T-helper 9 cell (primary cell): ENCODE measurements around the gene CT45A5.
"Not testable (repeated sequence)": the region's sequence is repeated elsewhere in the genome, so short reads cannot be mapped to it uniquely, and the experiment has no call there.

Experiments
- DNase-seq: peaks from one replicate; pipeline ENCODE4 v3.0.0-alpha.2; 2020
- total RNA-seq, 2 donors: gene quantifications; one replicate each; lab custom pipeline; 2026; lab: John Stamatoyannopoulos, UW

The CT45A5 gene
- 0 reads per million in 2 donors for total RNA-seq

- not testable (repeated sequence) for DNase-seq
These were observed at the start of gene CT45A5 for GRCh38 chrX:135785403-135785802. Gene CT45A5 (minus strand): TSS chrX:135785503. CDS start chrX:135781729, 3,774 bp downstream.

GRCh38 chrX:135819912-135820311, 34.6 kb upstream of the CT45A5 start, which contains the start of gene CT45A2:
Gene CT45A2 (minus strand): TSS chrX:135820012. CDS start chrX:135816265, 3,747 bp downstream.
- DNase-seq, result not testable (repeated sequence)

GRCh38 chrX:135802687-135803086, 17.4 kb upstream of the CT45A5 start, which contains the start of gene CT45A6:
Gene CT45A6 (minus strand): TSS chrX:135802787. CDS start chrX:135798993, 3,794 bp downstream.
- not testable (repeated sequence) for DNase-seq

DNA sequence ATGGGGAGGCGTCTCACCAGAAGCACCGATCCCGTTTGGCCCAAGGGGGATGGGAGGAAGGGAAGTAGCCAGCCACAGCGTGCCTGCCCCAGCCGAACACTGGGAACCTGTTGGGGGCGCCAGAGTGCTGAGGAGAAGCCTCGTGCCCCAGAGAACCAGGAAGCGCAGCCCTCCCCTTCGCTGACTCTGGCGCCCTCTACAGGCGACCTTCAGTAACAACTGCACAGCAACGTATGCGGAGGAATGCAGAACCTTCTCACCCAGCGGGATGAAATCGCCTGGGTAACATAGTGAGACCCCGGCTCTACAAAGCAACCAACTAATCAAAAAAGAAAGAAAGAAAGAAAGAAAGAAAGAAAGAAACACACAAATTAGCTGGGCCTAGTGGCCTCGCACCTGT, 17.2 kb downstream of the CT45A5 start, which contains the start of gene CT45A3:
Gene CT45A3 (minus strand): TSS at position 101 of the 400 bp plus-strand sequence. CDS start 3,747 bp downstream, outside the sequence.
- not testable (repeated sequence) for DNase-seq

DNA sequence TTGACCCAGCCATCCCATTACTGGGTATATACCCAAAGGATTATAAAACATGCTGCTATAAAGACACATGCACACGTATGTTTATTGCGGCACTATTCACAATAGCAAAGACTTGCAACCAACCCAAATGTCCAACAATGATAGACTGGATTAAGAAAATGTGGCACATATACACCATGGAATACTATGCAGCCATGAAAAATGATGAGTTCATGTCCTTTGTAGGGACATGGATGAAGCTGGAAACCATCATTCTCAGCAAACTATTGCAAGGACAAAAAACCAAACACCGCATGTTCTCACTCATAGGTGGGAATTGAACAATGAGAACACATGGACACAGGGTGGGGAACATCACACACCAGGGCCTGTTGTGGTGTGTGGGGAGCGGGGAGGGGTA, 40.6 kb downstream of the CT45A5 start:
- not testable (repeated sequence) for DNase-seq

DNA sequence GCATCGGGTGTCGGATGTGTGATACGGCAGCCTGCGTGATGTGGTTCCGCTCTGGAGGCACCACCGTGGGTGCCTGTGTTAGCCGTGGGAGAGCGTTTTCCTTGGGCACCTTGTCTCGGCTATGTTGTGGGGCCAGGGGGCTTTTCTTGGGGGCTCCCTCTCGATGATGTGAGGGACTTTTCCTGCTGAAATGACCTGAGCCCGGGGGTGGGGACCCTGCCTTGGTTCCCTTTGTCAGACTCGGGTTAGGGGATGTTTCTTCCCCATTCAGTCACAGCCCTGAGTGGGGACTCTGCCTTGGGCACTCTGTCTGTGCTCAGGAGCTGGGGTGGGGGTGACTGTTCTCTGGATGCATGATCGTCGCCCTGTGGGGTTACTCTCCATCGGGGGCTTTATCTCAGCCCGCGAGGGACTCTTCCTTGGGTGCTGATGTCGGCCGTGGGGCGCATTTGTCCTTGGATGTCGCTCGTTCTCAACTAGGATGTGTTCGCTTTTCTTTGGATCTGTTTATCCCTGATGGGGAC, 44.0 kb downstream of the CT45A5 start:
- DNase-seq, result no peak

DNA sequence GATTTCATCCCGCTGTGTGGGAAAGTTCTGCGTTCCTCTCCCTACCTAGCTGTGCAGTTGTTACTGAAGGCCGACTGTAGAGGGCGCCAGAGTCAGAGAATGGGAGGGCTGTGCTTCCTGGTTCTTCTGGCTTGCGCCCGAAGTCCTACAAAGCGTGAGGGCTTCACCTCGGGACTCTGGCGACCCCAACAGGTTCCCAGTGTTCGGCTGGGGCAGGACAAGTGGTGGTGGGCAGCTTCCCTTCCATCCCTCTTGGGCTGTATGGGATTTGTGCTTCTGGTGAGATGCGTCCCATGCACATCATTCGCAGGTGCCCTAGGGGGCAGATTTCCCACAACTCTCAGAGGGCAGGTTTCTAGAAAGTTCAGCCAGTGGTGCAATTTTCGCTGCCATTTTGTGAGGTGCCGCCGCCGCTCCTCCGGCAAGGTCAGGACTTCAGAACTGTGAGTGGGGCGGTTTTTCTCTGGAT, 44.6 kb downstream of the CT45A5 start:
- DNase-seq, result peak; percentile 49

DNA sequence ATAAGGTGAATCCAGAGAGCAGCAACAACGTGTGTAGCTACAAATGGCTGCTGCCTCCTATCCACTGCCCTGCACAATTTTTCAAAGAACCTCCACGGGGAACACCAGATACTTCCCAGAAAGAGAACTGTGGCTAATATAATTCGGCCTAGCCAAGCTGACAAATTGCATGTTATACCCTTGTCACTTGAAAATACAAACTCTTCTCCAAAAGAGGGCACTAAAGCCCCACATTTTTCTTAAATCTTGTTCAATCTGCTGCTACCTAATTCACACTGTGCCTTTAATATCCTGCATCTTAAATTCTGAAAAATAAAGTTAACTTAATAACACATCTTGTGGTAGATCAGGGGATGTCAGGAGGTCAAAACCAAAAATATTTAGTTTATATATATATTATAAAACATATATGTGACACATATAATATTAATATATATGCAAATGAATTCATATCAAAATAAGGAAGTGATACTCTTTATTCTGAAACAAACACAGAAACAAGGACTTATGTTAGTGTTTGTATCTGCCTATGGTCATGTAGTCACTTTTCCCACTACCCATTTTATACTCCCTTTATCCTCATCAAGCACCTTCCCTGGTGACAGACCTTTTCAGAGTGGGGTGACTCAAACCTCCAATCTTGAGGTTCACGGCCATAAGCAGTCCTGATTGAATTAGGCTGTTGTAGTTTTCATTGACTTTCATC, 47.8 kb downstream of the CT45A5 start:
- no peak for DNase-seq

GRCh38 chrX:135734666-135735065, 50.6 kb downstream of the CT45A5 start:
- not testable (repeated sequence) for DNase-seq
